Measurements from ENCODE around the gene PBX3. TPM values are rescaled to one million over a fixed set of nuclear protein-coding genes. Genes with fewer than 3 reads are reported as not detected.

PBX3 gene
- total and polyA plus RNA-seq, 9 donors: 52.6 to 199 (median 119) TPM

- Histone ChIP-seq H3K27ac (no peak overlapping the region), H3K4me3 (no peak overlapping the region), H3K4me1 (ENCODE audit: insufficient read depth) (peaks cover 4% of the 10 kb centered on the region), H3K9me3 (no peaks in the 10 kb centered on the region), H3K27me3 (no peaks in the 10 kb centered on the region), H3K36me3 (no peaks in the 10 kb centered on the region)
- no peak for DNase-seq
- intact Hi-C loops (cut with DNase I): no loop called here
- TF ChIP-seq EP300 (IDR thresholded peaks at IDR 0.05) (no peak), POLR2A (IDR thresholded peaks at IDR 0.05) (no peak)
- TF ChIP-seq, protein P1, sequence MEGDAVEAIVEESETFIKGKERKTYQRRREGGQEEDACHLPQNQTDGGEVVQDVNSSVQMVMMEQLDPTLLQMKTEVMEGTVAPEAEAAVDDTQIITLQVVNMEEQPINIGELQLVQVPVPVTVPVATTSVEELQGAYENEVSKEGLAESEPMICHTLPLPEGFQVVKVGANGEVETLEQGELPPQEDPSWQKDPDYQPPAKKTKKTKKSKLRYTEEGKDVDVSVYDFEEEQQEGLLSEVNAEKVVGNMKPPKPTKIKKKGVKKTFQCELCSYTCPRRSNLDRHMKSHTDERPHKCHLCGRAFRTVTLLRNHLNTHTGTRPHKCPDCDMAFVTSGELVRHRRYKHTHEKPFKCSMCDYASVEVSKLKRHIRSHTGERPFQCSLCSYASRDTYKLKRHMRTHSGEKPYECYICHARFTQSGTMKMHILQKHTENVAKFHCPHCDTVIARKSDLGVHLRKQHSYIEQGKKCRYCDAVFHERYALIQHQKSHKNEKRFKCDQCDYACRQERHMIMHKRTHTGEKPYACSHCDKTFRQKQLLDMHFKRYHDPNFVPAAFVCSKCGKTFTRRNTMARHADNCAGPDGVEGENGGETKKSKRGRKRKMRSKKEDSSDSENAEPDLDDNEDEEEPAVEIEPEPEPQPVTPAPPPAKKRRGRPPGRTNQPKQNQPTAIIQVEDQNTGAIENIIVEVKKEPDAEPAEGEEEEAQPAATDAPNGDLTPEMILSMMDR (IDR thresholded peaks at IDR 0.05): no peak
- 87 to 94% (median 89%) methylated on average over 2 of the region's 2 CpGs for WGBS, 3 donors
Observed at GRCh38 chr9:125913551-125913950, 166.4 kb downstream of the PBX3 start.

DNA sequence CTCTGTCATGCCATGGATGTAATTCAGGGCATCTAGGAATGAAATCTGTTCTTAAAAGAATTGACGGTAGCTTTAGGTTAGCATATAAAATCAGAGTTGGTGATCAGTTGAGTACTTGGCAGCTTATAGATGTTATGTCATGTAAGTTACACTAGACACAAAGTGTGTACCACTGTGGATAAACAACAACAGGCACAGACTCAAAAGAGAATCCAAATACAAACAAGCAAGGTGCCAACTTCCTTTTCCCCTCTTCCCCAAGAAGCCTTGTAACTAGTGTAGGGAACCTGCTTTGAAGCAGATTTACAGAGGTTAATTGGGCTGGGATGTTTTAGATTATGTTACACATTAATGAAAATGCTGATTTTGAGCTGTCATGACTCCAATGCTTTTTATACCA is 167.2 kb downstream of the PBX3 start:
- DNase-seq: no peak
- no peak overlapping the region for H3K27ac ChIP-seq
- H3K36me3 ChIP-seq: no peaks in the 10 kb centered on the region
- no peaks in the 10 kb centered on the region for H3K27me3 ChIP-seq
- no peaks in the 10 kb centered on the region for H3K9me3 ChIP-seq
- peaks cover 1% of the 10 kb centered on the region for H3K4me1 ChIP-seq (ENCODE audit: insufficient read depth)
- H3K4me3 ChIP-seq: no peak overlapping the region
- TF ChIP-seq, protein P1 (IDR thresholded peaks at IDR 0.05): no peak
- TF ChIP-seq EP300 (IDR thresholded peaks at IDR 0.05): no peak
- no peak for TF ChIP-seq POLR2A (IDR thresholded peaks at IDR 0.05)
- intact Hi-C loops (cut with DNase I): no loop called here
- WGBS, 3 donors: 92 to 94% (median 94%) methylated on average over 1 of the region's 1 CpG

- Histone ChIP-seq H3K9me3 (no peaks in the 10 kb centered on the region), H3K27me3 (no peaks in the 10 kb centered on the region), H3K4me1 (ENCODE audit: insufficient read depth) (peaks cover 1% of the 10 kb centered on the region), H3K4me3 (no peak overlapping the region), H3K36me3 (no peaks in the 10 kb centered on the region), H3K27ac (no peak overlapping the region)
- intact Hi-C loops (cut with DNase I): no loop called here
- DNase-seq: no peak
- TF ChIP-seq EP300 (IDR thresholded peaks at IDR 0.05) (no peak), POLR2A (IDR thresholded peaks at IDR 0.05) (no peak)
- TF ChIP-seq, protein P1 (IDR thresholded peaks at IDR 0.05): no peak
- 95 to 96% (median 95%) methylated on average over 8 of the region's 8 CpGs for WGBS, 3 donors
Observed at GRCh38 chr9:125915606-125916005, 168.4 kb downstream of the PBX3 start.

- Histone ChIP-seq H3K4me1 (ENCODE audit: insufficient read depth) (no peaks in the 10 kb centered on the region), H3K27me3 (no peaks in the 10 kb centered on the region), H3K9me3 (no peaks in the 10 kb centered on the region), H3K36me3 (no peaks in the 10 kb centered on the region), H3K27ac (no peak overlapping the region), H3K4me3 (no peak overlapping the region)
- TF ChIP-seq POLR2A (IDR thresholded peaks at IDR 0.05): no peak
- TF ChIP-seq EP300 (IDR thresholded peaks at IDR 0.05): no peak
- TF ChIP-seq, protein P1 (IDR thresholded peaks at IDR 0.05): no peak
- intact Hi-C loops (cut with DNase I): no loop called here
- DNase-seq: no peak
Observed at GRCh38 chr9:125919565-125919964, 172.4 kb downstream of the PBX3 start.

DNA sequence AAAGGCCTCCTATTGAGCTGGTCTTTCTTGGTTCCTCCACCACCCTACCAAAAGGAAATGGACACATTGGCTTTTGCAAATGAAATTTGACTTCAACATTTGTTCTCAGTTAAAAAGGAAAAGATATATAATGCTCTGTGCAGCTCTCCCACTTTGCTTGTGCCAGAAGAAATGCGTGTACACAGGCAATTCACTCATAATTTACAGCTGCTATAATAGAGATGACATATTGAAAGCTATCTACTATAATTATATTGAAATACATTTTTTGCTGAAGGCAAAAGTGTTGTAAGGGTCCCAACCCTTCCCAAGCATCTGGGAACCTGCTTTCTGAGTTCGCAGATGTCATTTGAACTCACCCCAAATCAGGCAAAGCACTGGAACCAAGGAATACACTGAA is 173.2 kb downstream of the PBX3 start:
- intact Hi-C loops (cut with DNase I): no loop called here
- 94 to 98% (median 96%) methylated on average over 2 of the region's 2 CpGs for WGBS, 3 donors

More for the DNA sequence above, 173.2 kb downstream of the PBX3 start:
- TF ChIP-seq POLR2A (IDR thresholded peaks at IDR 0.05) (no peak), EP300 (IDR thresholded peaks at IDR 0.05) (no peak)
- TF ChIP-seq, protein P1 (IDR thresholded peaks at IDR 0.05): no peak
- Histone ChIP-seq H3K27me3 (no peaks in the 10 kb centered on the region), H3K4me1 (ENCODE audit: insufficient read depth) (no peaks in the 10 kb centered on the region), H3K9me3 (no peaks in the 10 kb centered on the region), H3K36me3 (no peaks in the 10 kb centered on the region), H3K27ac (no peak overlapping the region), H3K4me3 (no peak overlapping the region)
- no peak for DNase-seq

All from ovary (tissue), 9 donors.